GM11168 (cell line): ENCODE data around the gene CAPN10.
"Not testable (repeated sequence)": the region's sequence is repeated elsewhere in the genome, so short reads cannot be mapped to it uniquely, and the experiment has no call there.

ENCODE experiments used
- in situ Hi-C: fragments of 300-500 bp; cut with MboI; formaldehyde crosslinking; loops from one replicate; pipeline ENCODE4 v1.12.0; 2022; ENCODE audit warnings: low sequenced_read_pairs; ENCODE audit not compliant: unreplicated experiment

Gene CAPN10

DNA sequence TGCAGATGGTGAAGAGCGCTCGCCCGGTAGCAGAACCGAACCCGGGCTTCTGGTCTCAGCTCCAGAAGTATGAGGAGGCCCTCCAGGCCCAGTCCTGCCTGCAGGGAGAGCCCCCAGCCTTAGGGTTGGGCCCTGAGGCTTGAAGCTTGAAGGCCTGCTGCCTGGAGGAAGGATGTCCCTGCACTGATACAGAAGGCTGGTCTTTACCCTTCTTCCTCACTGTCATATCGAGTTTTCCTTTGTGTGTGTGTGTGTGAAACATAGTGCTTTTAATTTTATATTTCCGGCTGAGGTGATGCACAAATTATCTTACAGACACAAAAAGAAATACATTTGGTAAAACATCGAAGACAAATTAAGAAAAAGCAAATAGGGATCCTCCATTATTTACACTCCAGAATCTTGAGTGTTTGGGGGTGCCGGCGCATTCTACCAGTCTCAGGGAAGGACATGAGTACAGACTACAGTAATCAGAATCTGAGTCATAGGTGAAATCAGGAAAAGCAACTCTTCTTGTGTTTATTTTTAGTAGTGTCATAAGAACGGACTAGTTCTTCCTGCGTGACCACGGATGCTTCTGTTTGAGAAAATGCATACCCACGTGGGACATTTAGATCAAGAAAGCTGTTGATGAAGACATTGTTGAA is 25.1 kb upstream of the CAPN10 start:
- in situ Hi-C loops, result no loop called here

DNA sequence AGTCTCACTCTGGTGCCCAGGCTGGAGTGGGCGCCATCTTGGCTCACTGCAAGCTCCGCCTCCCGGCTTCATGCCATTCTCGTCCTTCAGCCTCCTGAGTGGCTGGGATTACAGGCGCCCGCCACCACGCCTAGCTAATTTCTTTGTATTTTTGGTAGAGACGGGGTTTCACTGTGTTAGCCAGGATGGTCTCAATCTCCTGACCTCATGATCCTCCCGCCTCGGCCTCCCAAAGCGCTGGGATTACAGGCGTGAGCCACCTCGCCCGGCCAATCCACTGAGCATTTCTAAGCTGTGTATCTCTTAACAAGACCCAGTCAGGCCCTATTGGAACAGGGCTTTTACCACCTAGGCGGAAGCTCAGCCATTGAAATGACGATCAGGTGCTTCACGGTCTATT is 23.3 kb upstream of the CAPN10 start:
- in situ Hi-C loops, result not testable (repeated sequence)

DNA sequence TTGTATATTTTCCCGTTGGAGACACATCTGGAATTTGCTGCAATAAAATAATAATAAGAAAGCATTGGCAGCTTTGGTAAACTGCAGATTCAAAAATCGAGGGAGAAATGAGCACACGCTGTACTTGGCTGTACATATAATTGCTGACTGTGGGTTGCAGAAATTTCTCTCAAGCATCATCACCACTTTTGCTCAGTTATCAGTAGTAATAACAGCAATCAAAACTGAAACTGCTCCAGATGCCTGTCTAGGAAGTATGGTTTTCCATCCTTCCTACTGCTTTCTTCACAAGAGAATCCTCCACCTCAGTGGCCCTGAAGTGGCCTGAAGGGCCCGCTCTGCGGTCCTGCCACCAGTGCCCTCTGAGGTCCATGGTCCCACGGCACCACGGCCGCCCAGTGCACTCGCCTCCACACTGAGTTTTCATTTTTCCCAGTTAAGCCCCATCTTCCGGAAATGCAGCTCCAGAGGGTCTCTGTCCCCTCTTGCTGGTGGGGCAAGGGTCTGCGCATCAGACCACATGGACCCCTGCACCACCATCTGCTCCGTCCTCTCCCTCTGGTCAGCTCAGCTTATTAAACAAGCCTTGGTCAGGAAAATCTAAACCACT is 22.5 kb upstream of the CAPN10 start:
- in situ Hi-C loops, result no loop called here

DNA sequence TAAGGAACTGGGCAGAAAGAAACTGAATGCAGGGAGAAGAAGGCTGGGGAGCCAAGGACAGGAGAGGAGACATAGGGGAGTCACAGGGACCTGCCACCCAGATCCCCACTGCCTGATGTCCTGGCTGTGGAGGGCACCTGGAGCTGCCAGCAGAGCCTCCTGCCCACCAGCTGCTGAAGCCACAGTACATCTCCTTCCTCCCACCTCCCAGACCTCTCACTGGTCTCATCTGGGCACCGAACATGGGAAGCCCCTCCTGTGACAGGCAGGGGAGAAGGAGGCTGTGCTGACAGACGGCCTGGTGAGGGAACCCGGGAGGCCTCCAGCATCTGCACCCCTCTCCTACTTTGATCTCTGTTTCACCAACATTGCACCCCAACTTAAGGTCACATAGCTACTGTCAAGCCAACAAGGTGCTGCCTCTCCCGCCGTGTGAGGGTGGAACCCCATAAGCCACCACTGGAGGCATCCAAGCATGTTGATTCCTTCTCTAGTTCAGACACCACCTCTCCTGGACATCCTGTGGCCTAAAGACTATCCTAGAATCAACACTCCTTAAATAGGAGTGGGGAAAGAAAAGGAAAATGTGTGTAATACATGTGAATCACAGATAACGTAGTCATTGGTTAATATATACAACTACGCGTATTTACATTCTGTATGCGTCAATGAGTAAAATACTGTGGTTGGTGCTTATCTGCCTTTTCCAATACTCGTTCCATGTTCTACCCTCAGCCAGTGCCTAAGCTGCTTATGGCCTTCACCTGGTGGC is 21.8 kb upstream of the CAPN10 start:
- in situ Hi-C loops, result no loop called here

DNA sequence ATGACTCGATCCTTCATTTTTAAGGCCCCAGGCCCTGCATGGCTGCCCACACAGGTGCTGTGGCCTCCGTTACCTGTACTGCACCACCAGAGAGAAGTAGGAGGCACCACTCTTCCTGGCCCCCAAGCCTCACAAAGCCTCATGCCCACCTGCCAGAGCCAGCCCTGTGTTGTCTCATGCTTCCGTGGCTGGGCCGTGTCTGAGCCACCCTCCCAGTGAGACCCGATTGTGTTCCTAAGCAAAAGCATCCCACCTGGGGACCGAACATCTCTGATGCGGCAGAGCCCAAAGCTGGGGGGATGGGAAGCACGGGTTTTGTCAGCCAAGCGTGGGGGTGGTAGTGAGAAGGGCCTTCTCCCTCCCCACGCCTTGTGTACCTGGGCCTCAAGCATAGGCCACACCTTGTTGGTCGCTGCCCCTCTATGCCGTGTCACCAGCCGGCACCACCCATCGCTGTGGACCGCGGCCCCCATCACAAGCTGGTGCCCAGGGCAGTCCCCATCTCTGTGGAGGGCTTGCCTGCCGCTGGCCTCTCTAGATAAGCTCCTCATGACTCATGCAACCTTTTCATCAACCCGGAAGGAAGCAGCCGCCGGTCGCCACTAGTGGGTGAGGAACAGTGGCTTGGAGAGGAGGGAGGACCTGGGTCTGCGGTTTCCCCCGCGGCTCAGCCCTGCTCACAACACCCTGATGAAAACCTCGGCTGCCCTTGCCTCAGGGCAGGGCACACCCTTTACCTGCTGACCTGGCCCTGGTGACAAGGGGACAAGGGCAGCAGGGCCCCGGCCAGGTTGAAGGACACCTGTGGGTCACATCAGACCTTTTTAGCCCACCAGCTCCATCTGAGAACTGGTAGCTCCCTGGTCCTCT is 21.0 kb upstream of the CAPN10 start:
- in situ Hi-C loops, result no loop called here

DNA sequence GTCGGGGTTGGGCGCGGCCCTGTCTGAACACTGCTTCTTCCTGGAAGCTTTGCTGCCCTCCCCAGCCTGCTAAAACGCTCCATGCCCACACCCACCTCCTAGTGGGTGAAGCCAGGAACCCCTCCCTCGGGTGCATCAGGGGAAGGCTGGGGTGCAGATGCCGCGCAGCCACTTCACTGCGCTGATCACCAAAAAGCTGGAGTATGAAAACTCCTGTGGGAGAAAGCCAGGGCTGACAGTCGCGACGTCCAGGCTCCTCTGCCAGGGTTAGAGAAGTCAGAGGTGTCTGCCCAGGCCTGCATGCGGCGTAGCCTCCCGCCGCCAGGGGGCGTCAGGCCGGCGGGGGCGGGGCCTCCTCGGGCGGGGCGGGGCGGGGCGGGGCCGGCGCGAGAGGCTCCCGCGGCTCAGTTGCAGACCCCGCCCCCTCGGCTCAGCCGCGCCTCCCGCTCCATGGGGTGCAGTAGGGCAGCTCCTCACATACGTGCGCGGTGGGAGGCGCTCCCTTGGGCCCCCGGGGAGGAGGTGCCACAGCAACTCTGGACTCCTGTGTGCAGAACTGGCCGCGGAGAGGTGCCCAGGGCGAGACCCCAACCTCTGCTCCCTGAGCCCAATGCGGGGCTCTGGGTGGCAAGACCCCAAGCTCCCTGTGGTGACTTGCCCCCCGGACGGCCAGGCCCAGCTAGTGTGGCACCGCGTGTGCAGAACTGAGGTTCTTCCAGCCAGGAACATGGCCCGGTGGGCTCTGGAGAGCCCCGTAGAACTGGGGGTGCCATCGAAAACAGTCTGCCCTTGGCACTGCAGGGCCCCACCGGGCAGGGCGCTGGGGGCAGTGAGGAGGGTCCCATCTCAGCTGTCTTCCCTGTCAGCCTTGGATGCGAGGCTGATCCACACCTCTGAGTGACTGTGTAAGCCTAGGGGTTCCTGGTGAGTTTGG is 20.1 kb upstream of the CAPN10 start:
- in situ Hi-C loops, result no loop called here

DNA sequence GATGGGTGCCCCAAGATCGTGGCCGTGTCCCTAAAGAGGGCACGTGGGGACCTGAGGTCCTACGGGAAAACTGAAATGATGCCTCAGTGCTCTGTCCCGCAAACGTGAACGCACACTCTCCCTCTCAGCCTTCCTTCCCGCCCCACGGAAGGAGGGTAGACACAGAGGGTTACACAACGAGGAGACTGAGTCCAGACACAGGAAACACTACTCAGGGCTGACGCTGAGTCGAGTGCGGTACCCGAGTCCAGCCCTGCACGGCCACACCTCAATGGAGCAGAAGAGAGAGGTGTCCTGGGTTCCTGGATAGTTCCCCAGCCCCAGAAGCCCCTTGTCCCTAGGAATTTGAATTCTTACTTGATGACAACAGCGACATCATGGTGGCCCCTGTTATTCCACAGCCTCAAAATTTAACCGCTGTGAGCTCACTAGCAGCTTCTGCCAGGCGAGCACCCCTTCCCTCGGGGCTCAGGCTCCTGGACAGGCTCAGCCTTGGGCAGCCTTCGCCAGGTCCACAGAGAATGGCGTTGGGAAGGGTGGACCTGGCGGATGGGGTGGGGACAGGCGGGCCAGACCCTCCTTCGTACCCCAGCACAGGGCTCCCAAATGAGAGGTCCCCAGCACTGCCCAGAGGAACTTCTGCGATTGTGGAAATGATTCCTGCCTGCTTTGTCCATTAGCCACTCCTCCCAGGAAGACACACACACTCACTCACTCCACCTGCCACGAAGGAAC is 19.2 kb upstream of the CAPN10 start:
- in situ Hi-C loops, result no loop called here

DNA sequence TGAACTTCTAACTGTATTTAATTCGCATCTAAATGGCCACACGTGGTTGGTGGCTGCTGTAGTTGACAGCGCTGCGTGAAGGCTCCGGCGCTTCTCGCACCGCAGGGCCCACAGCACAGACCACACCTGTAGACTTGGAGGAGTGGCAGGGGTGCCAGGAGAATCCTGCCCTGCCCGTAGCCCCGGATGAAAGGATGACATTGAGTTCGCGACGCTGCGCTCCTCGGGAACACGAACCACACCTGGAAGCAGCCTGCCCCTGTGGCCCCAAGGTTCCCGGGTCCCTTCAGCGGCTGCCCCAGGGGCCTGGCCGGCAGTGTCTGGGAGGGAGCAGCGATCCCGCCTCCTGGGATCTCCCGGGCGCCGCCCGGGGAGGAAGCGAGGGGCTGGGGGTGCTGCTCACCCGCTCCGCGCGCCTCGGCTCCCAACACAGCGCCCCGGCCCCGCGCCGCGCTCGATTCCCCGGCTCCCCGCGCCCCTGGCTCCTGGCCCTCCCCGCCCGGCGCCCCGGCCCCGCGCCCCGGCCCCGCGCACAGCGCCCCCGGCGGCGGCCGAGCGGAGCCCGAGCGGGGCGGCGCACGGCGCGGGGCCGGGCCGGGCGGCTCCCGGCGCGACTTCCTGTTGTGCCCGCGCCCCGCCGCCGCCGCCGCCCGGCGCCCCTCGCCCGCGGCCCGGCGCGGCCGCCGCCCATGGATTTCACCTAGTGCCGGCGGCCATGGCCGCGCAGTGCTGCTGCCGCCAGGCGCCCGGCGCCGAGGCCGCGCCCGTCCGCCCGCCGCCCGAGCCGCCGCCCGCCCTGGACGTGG is 18.5 kb upstream of the CAPN10 start, which contains the start of gene RNPEPL1:
Gene RNPEPL1, plus strand, starts transcription at position 613 of the 806 bp plus-strand sequence. Its CDS starts 103 bp downstream, at position 716.
- in situ Hi-C loops, result no loop called here

DNA sequence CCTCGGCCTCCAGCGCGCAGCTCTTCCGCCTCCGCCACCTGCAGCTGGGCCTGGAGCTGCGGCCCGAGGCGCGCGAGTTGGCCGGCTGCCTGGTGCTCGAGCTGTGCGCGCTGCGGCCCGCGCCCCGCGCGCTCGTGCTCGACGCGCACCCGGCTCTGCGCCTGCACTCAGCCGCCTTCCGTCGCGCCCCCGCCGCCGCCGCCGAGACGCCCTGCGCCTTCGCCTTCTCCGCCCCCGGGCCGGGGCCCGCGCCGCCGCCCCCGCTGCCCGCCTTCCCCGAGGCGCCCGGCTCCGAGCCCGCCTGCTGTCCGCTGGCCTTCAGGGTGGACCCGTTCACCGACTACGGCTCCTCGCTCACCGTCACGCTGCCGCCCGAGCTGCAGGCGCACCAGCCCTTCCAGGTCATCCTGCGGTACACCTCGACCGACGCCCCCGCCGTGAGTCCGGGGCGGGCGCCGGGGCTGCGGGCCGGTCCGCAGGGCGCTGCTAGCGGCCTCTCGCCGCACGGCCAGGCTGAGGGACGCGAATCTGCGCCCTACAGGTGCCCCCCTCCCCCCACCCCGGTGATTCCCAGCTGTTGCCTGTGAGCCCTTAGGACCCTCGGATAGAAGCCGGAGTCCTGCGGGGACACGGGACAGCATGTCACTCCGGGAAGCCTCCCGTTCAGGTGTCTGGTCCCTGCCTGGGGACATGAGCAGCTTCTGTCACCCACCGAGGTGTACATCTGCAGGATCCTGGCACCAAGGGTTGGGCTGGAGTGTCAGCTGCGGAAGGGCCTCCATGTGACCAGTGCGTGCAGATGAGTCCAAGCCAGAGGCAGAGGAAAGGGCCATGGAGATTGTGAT is 17.6 kb upstream of the CAPN10 start:
- in situ Hi-C loops, result no loop called here

DNA sequence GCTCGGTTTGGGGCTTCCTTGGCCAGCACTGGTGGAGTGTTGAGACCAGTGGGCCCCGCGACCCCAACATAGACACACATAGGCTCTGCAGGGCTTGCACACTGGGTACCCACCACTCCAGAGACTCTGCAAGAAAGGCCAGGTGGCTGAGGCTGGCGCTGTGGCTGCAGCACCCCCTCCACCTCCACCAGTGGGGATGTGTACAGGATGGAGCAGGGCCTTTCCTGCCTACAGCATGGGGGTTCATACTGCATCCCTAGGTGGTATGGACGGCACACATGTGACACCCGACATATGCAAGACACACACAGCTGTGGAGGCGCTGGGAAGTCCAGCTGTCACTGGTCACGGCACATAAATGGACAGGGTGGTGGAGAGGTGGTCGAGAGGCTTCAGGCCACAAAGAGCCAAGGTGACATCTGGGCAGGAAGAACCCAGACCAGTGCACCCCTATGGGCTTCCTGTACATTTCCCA is 17.0 kb upstream of the CAPN10 start:
- in situ Hi-C loops, result no loop called here

DNA sequence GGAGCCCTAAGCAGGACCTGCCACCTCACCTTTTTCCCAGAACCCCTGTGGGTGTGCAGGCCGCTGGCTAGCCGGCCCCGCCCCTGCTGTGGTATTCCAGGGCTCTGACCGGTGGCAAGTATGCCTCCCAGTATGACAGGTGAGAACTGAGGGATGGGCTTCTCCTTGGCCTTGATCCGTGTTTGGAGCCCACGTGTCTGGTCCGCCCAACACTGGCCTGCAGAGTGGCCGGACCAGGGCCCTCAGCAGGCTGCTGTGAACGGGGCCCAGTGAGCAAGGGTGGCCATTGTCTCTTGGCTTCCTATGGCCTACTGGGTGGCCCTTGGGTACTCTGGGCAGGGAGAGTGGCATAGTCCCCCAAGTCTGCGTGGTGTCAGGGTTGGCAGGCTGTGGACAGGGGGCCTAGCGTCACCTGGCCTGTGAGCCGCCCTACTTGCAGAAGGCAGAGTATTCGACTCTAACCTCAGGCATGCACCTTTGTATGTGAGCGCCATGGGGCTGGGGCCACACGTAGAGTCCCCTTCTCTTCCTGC is 16.5 kb upstream of the CAPN10 start:
- in situ Hi-C loops, result no loop called here

DNA sequence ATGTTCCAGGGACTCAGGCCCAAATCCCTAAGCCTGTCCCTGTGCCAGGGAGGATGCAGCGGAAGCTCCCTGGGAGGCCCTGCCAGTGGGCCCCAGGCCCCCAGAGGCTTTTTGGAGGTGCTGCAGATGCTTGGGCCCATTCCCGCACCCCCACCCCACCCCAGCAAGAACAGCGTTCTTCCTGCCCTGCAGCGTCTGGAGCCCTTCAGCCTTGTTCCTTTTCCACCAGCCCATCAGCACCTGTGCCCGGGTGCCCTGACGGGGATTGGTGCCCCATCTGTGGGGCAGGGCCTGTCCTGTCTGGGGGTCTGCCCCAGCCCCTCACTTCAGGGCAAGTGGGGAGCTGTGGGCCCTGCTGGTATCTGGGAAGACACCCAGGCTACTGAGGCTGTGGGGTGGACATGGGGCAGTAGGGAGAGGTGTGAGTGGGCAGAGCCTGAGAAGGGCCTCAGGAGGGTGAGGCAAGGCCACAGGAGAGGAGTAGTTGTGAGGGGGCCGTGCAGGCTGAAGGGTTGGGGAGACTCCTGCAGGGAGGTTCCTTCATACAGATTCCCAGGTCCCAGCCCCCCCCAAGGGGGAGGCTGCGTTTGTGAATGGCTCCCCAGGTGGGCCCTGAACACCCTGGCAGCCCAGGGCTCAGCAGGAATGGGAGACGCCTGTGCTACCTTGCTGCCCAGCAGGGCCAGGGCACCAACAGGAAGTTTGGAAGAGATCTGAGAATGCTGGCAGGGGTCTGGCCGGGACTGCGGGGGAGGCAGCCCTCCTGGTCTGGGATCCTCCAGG is 15.8 kb upstream of the CAPN10 start:
- in situ Hi-C loops, result no loop called here

DNA sequence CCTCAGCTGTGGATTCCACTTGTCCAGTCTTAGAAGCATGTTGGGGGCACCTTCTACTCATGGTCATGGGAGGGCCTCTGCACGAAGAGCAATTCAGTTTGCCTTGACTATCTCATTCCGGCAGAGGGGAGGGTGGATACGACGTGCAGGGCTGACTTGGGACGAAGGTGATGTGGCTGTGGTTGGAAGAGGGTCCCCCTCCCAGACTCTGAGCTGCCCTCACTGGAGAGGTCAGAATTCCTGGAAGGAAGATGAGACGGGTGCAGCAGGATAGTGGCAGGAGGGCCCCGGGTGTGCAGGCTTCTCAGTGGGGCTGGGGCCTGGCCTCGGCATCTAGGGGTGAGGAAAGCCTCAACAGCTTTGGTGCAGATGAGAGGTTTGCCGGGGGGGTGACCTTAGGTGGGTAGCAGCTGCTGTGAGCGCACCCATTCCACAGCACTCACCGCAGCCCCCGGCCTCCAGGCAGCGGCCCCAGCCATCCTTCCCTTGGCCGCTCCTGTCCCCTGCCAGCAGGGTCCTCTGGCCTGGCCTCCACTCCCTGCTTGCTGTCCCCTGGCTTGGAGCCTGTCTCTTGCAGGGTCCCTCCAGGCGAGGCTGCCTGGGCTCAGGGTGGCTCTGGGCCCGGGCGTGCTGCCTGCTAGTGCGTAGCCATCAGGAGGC is 15.1 kb upstream of the CAPN10 start:
- in situ Hi-C loops, result no loop called here

DNA sequence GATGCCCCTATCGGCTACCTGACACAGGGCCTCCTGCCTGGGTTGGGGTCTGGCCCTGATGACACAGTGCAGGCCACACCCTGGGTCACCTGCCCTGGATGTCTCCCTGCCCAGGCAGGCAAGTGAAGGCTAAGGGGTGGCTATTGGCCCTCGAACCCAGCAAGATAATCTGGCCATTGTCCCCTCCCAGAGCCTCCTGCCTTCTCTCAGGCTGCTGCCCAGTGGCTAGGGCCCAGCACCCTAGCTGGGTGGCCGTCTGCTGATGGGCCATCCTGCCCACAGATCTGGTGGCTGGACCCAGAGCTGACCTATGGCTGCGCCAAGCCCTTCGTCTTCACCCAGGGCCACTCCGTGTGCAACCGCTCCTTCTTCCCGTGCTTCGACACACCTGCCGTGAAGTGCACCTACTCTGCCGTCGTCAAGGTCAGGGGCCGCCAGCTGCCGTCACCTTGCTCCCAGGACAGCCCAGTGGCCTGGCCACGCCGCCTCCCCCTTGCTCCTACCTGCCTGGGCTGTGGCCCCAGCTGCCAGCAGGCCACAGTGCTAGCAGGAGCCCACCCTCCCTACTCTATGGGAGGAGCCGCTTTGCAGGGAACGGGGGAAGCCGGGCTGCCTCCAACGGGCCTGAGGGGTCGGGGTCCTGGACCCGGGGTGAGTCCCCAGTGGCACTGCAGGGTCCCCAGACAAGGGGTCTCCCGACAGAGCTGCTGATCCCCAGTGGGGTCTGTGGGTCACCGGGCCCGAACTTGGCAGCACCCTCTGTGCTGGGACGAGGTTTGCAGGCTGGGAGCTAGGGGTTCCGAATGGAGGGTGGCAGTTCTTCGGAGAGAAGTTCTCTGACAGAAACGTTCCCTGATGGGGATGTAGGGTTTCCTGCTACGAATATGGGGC is 14.1 kb upstream of the CAPN10 start:
- in situ Hi-C loops, result no loop called here
